Ishikawa (cell line): ENCODE results near the gene LYRM1.

Experiments used
- CEBPB ChIP-seq: IDR thresholded peaks from 2 replicates; pipeline ENCODE4 v1.6.1; 2012
- EP300 ChIP-seq: IDR thresholded peaks from 2 replicates; pipeline ENCODE4 v1.6.1; 2012; ENCODE audit warnings: borderline replicate concordance
- ZBTB7A ChIP-seq: IDR thresholded peaks from 2 replicates; pipeline ENCODE4 v1.6.1; 2012; ENCODE audit warnings: low read depth

DNA sequence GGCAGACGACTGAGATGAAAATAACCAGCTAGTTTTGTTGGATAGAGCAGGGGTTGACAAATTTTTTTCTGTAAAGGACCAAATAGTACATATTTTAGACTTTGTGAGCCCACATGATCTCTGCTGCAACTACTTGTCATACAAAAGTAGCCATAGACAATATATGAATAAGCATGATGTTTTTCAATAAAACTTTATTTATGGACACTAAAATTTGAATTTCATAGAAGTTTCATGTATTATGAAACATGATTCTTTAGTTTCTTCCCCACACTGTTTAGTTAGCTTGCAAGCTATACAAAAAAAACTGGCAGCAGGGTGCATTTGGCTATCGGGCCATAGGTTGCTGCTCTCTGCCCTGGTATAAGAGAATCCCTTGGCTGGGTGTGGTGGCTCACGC, 56.6 kb downstream of the LYRM1 start:
- TF ChIP-seq CEBPB: no peak
- no peak for TF ChIP-seq EP300
- TF ChIP-seq ZBTB7A: no peak
